A549 (cell line): ENCODE measurements around the gene SLC2A14. TPM values are rescaled to one million over a fixed set of nuclear protein-coding genes. Genes with fewer than 3 reads are reported as not detected.

Experiments used
- ATAC-seq, 2 experiments: fragments of 200-7000 bp in 1 of 2; fragments of >200 bp in 1 of 2; cut with Nextera tagmentation in 1 of 2; cut with Tn5 transposase in 1 of 2; 3 replicates each; pipeline versions ENCODE4 v1.8.0 to v1.9.1; 2018 to 2020; ENCODE audit warnings: mild to moderate bottlenecking in 1 of 2, moderate library complexity in 1 of 2
- CTCF ChIA-PET: fragments of 300-600 bp; sonication (Branson Sonifier 250); formaldehyde crosslinking; extraction: SDS; loops from one replicate; lab custom pipeline; 2021; ENCODE audit warnings: antibody characterized with exemption, inconsistent platforms; lab: Yijun Ruan, JAX
- POLR2A ChIA-PET: fragments of 350-600 bp; formaldehyde crosslinking; extraction: SDS; loops from one replicate; lab custom pipeline; 2021; ENCODE audit warnings: antibody characterized with exemption, inconsistent platforms; lab: Yijun Ruan, JAX
- DNase-seq, 2 experiments: peaks; one replicate each; pipeline versions ENCODE4 v3.0.0 to v3.0.0-alpha.2; 2011 to 2016; ENCODE audit warnings: low read depth in 1 of 2, low spot score in 1 of 2
- FAIRE-seq: peaks from 2 replicates; lab custom pipeline; 2011; peaks lifted over from hg19 to GRCh38; lab: Jason Lieb, UNC
- H3K27ac ChIP-seq, 2 experiments: fragments of >200 bp; sonication (Bioruptor Twin); formaldehyde crosslinking; 3 replicates each; pipeline ENCODE4 v1.5.1; 2016 to 2017
- H3K4me1 ChIP-seq: fragments of >200 bp; sonication (Bioruptor Twin); formaldehyde crosslinking; 3 replicates; pipeline ENCODE4 v1.6.1; 2016
- H3K4me2 ChIP-seq: fragments of >200 bp; sonication (Bioruptor Twin); formaldehyde crosslinking; 3 replicates; pipeline ENCODE4 v1.6.1; 2016
- H3K4me3 ChIP-seq: fragments of >200 bp; sonication (Bioruptor Twin); formaldehyde crosslinking; 3 replicates; pipeline ENCODE4 v1.5.1; 2016
- H3K9me3 ChIP-seq: fragments of >200 bp; sonication (Bioruptor Twin); formaldehyde crosslinking; 3 replicates; pipeline ENCODE4 v1.6.1; 2016
- CBX2 ChIP-seq: fragments of 200-600 bp; sonication (generic); IDR thresholded peaks from 2 replicates; pipeline ENCODE4 v1.6.1; 2016; ENCODE audit warnings: low read depth, mild to moderate bottlenecking, borderline replicate concordance
- CBX8 ChIP-seq: fragments of 200-600 bp; sonication (generic); IDR thresholded peaks from 2 replicates; pipeline ENCODE4 v1.6.1; 2016
- CHD2 ChIP-seq: fragments of 150-350 bp; IDR thresholded peaks from 2 replicates; pipeline ENCODE4 v1.6.1; 2014; ENCODE audit warnings: low read length; ENCODE audit not compliant: partially characterized antibody
- CHD4 ChIP-seq: fragments of 200-600 bp; sonication (generic); IDR thresholded peaks from 2 replicates; pipeline ENCODE4 v1.6.1; 2016; ENCODE audit warnings: antibody characterized with exemption, mild to moderate bottlenecking, borderline replicate concordance
- E2F6 ChIP-seq: IDR thresholded peaks from 2 replicates; pipeline ENCODE4 v1.6.1; 2012; ENCODE audit warnings: low read depth, borderline replicate concordance
- EHF ChIP-seq: fragments of 250-450 bp; sonication (Bioruptor Pico); IDR thresholded peaks from 2 replicates; pipeline ENCODE4 v1.5.0; 2020; ENCODE audit warnings: mild to moderate bottlenecking
- FOSL2 ChIP-seq, 2 experiments: fragments of 450-650 bp in 1 of 2; fragments of >200 bp in 1 of 2; sonication (Bioruptor Twin) in 1 of 2; formaldehyde crosslinking; IDR thresholded peaks; 2 replicates each; pipeline versions ENCODE4 v1.5.0 to v1.6.1; 2016 to 2020; ENCODE audit warnings: mild to moderate bottlenecking in 1 of 2, moderate library complexity in 1 of 2
- FOXS1 ChIP-seq: fragments of 250-450 bp; sonication (Bioruptor Pico); IDR thresholded peaks from 2 replicates; pipeline ENCODE4 v1.5.0; 2020; ENCODE audit warnings: mild to moderate bottlenecking, moderate library complexity
- GATA3 ChIP-seq: IDR thresholded peaks from 2 replicates; pipeline ENCODE4 v1.6.1; 2012; ENCODE audit warnings: borderline replicate concordance
- HMGXB4 ChIP-seq: fragments of 250-450 bp; sonication (Bioruptor Pico); IDR thresholded peaks from 2 replicates; pipeline ENCODE4 v1.5.0; 2021; ENCODE audit warnings: mild to moderate bottlenecking, moderate library complexity, borderline replicate concordance
- HOXB13 ChIP-seq: fragments of 250-450 bp; sonication (Bioruptor Pico); IDR thresholded peaks from 2 replicates; pipeline ENCODE4 v1.5.0; 2020; ENCODE audit warnings: low read depth, mild to moderate bottlenecking, moderate library complexity
- HOXB5 ChIP-seq: fragments of 250-450 bp; sonication (Bioruptor Pico); IDR thresholded peaks from 2 replicates; pipeline ENCODE4 v1.5.0; 2020; ENCODE audit warnings: mild to moderate bottlenecking, moderate library complexity
- JUN ChIP-seq, 2 experiments: fragments of >200 bp; sonication (Bioruptor Twin); formaldehyde crosslinking; IDR thresholded peaks; 2 replicates in 1 of 2; 3 replicates in 1 of 2; pipeline ENCODE4 v1.6.1; 2016 to 2017
- KDM1A ChIP-seq: fragments of 200-600 bp; sonication (generic); IDR thresholded peaks from 2 replicates; pipeline ENCODE4 v1.6.1; 2016; ENCODE audit warnings: low read depth, mild to moderate bottlenecking
- KDM5A ChIP-seq: fragments of 200-600 bp; sonication (generic); IDR thresholded peaks from 2 replicates; pipeline ENCODE4 v1.6.1; 2016; ENCODE audit warnings: antibody characterized with exemption, mild to moderate bottlenecking
- MAFK ChIP-seq: fragments of 450-650 bp; IDR thresholded peaks from 2 replicates; pipeline ENCODE4 v1.6.1; 2014; ENCODE audit not compliant: partially characterized antibody
- NFE2L2 ChIP-seq: fragments of 150-350 bp; conservative IDR thresholded peaks from 2 replicates; pipeline ENCODE4 v1.6.1; 2014; ENCODE audit warnings: low read length
- PHF8 ChIP-seq: fragments of 200-600 bp; sonication (generic); IDR thresholded peaks from 2 replicates; pipeline ENCODE4 v1.6.1; 2016; ENCODE audit warnings: low read depth, mild to moderate bottlenecking, antibody characterized with exemption, moderate library complexity, borderline replicate concordance
- RAD21 ChIP-seq, 2 experiments: fragments of >200 bp in 1 of 2; sonication (Bioruptor Twin) in 1 of 2; formaldehyde crosslinking in 1 of 2; IDR thresholded peaks in 1 of 2; conservative IDR thresholded peaks in 1 of 2; 2 replicates in 1 of 2; 3 replicates in 1 of 2; pipeline ENCODE4 v1.6.1; 2012 to 2018; ENCODE audit warnings: inconsistent platforms in 1 of 2
- RCOR1 ChIP-seq: fragments of 150-350 bp; IDR thresholded peaks from 2 replicates; pipeline ENCODE4 v1.6.1; 2014; ENCODE audit warnings: antibody characterized with exemption, low read length, low read depth
- RFX5 ChIP-seq: fragments of 450-650 bp; IDR thresholded peaks from 2 replicates; pipeline ENCODE4 v1.7.1; 2014; ENCODE audit warnings: antibody characterized with exemption, mild to moderate bottlenecking, moderate library complexity
- SMC3 ChIP-seq: fragments of >200 bp; sonication (Bioruptor Twin); formaldehyde crosslinking; IDR thresholded peaks from 3 replicates; pipeline ENCODE4 v1.6.1; 2018; ENCODE audit warnings: inconsistent platforms
- SREBF2 ChIP-seq: fragments of 450-650 bp; IDR thresholded peaks from 2 replicates; pipeline ENCODE4 v1.6.1; 2014; ENCODE audit warnings: mild to moderate bottlenecking, moderate library complexity
- TP53 ChIP-seq: fragments of 250-450 bp; sonication (Bioruptor Pico); IDR thresholded peaks from 2 replicates; pipeline ENCODE4 v1.5.0; 2021; ENCODE audit warnings: mild to moderate bottlenecking, moderate library complexity
- ZFP36 ChIP-seq: fragments of 450-650 bp; IDR thresholded peaks from 2 replicates; pipeline ENCODE4 v1.6.1; 2014; ENCODE audit warnings: borderline replicate concordance; ENCODE audit not compliant: partially characterized antibody
- WGBS: methylation state at CpG from one replicate; pipeline ENCODE4 v1.1.6; 2017; ENCODE audit errors: missing lambda C conversion rate; 5-methylcytosine and 5-hydroxymethylcytosine counted together
- polyA plus RNA-seq, 4 experiments: library from polyadenylated mRNA; depleted of rRNA in 3 of 4; stranded (reverse); fragments of >200 nt; fragmentation: RNase III in 1 of 4; extraction: RNeasy Plus Mini Kit Qiagen cat#74134 plus additional on column Dnase treatment in 1 of 4; gene quantifications; 2 replicates in 3 of 4; 3 replicates in 1 of 4; pipeline ENCODE4 v1.2.3, GENCODE V29; 2011 to 2017
- TF ChIP-seq, protein P1 (sequence below): IDR thresholded peaks from 2 replicates; pipeline ENCODE4 v1.6.1; 2012
- TF ChIP-seq, protein P2 (sequence below): fragments of 150-350 bp; IDR thresholded peaks from 2 replicates; pipeline ENCODE4 v1.6.1; 2014; ENCODE audit warnings: low read depth, mild to moderate bottlenecking, low read length

The SLC2A14 gene
- polyA plus RNA-seq, 2 of the 4 experiments (the other 2 are of a cell fraction): 0.25 to 0.68 TPM

GRCh38 chr12:7917392-7918267, 44.9 kb upstream of the SLC2A14 start:
- H3K4me3 ChIP-seq: no peak overlapping the region
- H3K4me2 ChIP-seq: no peak overlapping the region
- H3K4me1 ChIP-seq: no peaks in the 10 kb centered on the region
- FAIRE-seq: no peak
- ChIA-PET POLR2A (interaction anchor here (1.1 kb wide), 1 partner anchor 19 kb away, joined by 4 read pairs; no protein-coding TSS in a partner anchor), CTCF (interaction anchor here (1.0 to 3.6 kb wide), 8 partner anchors 9 to 43 kb away, joined by 3 to 13 read pairs (median 4); no protein-coding TSS in a partner anchor)
- TF ChIP-seq KDM1A: no peak
- TF ChIP-seq, protein P1, sequence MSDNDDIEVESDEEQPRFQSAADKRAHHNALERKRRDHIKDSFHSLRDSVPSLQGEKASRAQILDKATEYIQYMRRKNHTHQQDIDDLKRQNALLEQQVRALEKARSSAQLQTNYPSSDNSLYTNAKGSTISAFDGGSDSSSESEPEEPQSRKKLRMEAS: no peak
- TF ChIP-seq JUN (IDR thresholded peaks at IDR 0.05): no peak
- no peak for TF ChIP-seq HMGXB4 (CRISPR knock-in tag)
- TF ChIP-seq HOXB13 (CRISPR knock-in tag): no peak
- TF ChIP-seq FOSL2 (IDR thresholded peaks at IDR 0.05): no peak
- TF ChIP-seq FOSL2 (CRISPR knock-in tag; IDR thresholded peaks at IDR 0.05): no peak
- TF ChIP-seq SREBF2: no peak
- DNase-seq: no peak
- no peaks in the 10 kb centered on the region for H3K9me3 ChIP-seq
- 88% methylated on average over 19 of the region's 19 CpGs for WGBS
- no peak for ATAC-seq
- no peak overlapping the region for H3K27ac ChIP-seq

DNA sequence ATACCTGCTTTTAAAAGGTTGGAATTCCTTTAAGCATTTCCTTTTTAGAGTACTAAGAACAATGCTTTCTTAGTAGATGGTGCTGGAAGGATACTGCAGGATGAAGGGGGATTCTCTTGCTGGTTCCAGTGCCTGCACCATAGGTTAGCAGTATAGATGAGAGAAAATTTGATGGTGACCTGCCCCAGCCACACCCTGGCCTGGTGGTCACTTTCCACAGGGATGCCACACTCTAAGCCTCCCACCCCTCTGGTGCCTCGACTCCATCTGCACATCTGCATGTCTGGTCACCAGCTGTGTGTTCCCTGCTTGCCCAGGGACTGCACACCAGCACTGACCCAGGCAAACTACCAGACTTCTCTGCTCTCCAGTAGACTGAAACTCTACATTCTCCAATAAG, 44.2 kb upstream of the SLC2A14 start:
- DNase-seq (no peak), FAIRE-seq (no peak), ATAC-seq (peak; percentile 41 to 55; a peak in 4 of 6 replicates)
- ChIA-PET CTCF (interaction anchor here (1.0 to 3.6 kb wide), 4 partner anchors 9 to 44 kb away, joined by 3 to 13 read pairs (median 6); no protein-coding TSS in a partner anchor), POLR2A (no interaction called here)
- WGBS: 54% methylated on average over 1 of the region's 1 CpG
- H3K27ac ChIP-seq: no peak overlapping the region
- no peaks in the 10 kb centered on the region for H3K4me1 ChIP-seq
- TF ChIP-seq HOXB5: no peak
- TF ChIP-seq SMC3: no peak
- TF ChIP-seq RFX5: no peak
- TF ChIP-seq, protein P2, sequence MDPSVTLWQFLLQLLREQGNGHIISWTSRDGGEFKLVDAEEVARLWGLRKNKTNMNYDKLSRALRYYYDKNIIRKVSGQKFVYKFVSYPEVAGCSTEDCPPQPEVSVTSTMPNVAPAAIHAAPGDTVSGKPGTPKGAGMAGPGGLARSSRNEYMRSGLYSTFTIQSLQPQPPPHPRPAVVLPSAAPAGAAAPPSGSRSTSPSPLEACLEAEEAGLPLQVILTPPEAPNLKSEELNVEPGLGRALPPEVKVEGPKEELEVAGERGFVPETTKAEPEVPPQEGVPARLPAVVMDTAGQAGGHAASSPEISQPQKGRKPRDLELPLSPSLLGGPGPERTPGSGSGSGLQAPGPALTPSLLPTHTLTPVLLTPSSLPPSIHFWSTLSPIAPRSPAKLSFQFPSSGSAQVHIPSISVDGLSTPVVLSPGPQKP: no peak
- TF ChIP-seq CBX8: no peak
- TF ChIP-seq GATA3: no peak
- TF ChIP-seq RAD21 (conservative IDR thresholded peaks at IDR 0.05 in 1 of 2, IDR thresholded peaks at IDR 0.05 in 1 of 2): no peak
- TF ChIP-seq KDM5A: no peak
- TF ChIP-seq ZFP36: no peak
- no peak overlapping the region for H3K4me2 ChIP-seq
- H3K4me3 ChIP-seq: no peak overlapping the region
- H3K9me3 ChIP-seq: no peaks in the 10 kb centered on the region

DNA sequence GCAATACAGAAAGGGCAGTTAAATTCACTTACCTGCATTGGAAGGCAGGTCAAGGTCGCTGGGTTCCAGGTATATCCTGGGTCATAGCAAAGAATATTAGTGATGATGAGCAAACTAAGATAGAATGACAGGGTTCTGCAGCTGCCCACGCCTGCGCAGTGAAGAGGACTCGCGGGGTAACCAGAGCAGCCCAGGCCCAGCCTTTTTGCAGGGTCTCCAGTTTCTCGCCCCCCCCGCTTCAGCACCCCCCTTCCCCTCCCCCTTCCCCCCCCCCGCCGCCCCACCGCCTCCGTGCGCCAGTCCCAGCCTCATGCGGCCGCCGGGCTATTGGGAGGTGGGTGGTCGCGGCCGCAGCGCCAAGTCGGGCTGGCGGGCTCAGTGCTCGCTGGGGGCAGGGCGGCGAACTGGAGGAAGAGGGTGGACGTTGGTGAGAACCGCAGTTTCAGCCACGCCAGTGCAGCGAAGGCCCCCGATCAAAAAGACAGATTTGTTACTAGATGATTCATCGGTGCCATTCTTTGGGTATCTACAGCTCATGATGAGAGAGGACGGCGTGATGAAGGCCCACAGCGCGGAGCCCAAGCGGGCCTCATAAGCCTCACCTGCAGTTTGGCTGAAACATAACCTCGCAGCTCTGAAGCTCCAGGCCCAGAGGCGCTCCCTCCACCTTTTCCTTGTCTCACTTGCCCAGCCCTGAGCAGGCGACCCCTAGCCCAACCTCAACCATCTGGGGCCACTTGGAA, 43.1 kb upstream of the SLC2A14 start:
- Histone ChIP-seq H3K27ac (no peak overlapping the region), H3K4me2 (no peak overlapping the region), H3K4me3 (no peak overlapping the region), H3K4me1 (no peaks in the 10 kb centered on the region), H3K9me3 (no peaks in the 10 kb centered on the region)
- ATAC-seq (peak in 1 of 2 experiments; percentile 24; a peak in 4 of 6 replicates), DNase-seq (no peak), FAIRE-seq (no peak)
- ChIA-PET POLR2A (no interaction called here), CTCF (no interaction called here)
- WGBS: 85% methylated on average over 22 of the region's 38 CpGs
- TF ChIP-seq CHD4 (no peak), RAD21 (conservative IDR thresholded peaks at IDR 0.05 in 1 of 2, IDR thresholded peaks at IDR 0.05 in 1 of 2) (no peak), EHF (no peak), HOXB5 (no peak), NFE2L2 (no peak), MAFK (no peak), RCOR1 (no peak), PHF8 (no peak), SMC3 (no peak), KDM1A (no peak), FOXS1 (CRISPR knock-in tag) (no peak), E2F6 (no peak), CHD2 (no peak), ZFP36 (no peak), CBX2 (no peak), TP53 (CRISPR knock-in tag) (no peak)
- TF ChIP-seq, protein P1: no peak
